Neutrophil (primary cell): ENCODE results near the gene PSMB7.
A peak's percentile ranks its signal among the peaks of the same experiment; 100 is the strongest.

ENCODE experiments used
- H3K27ac ChIP-seq: fragments of 200-600 bp; sonication (generic); 2 replicates; pipeline ENCODE4 v1.5.1; 2016; ENCODE audit warnings: mild to moderate bottlenecking, moderate library complexity
- H3K27me3 ChIP-seq: fragments of 200-600 bp; sonication (generic); 2 replicates; pipeline ENCODE4 v1.6.0; 2016; ENCODE audit warnings: mild to moderate bottlenecking
- H3K36me3 ChIP-seq: fragments of 200-600 bp; sonication (generic); 2 replicates; pipeline ENCODE4 v1.5.1; 2017
- H3K4me1 ChIP-seq, 2 experiments: fragments of 200-600 bp in 1 of 2; sonication (generic) in 1 of 2; 1 replicate in 1 of 2; 2 replicates in 1 of 2; pipeline versions ENCODE4 v1.5.1 to v1.6.1; 2013 to 2016; ENCODE audit warnings: low read depth in 1 of 2, low read length in 1 of 2, mild to moderate bottlenecking in 1 of 2, moderate library complexity in 1 of 2; ENCODE audit not compliant: control insufficient read depth in 1 of 2, insufficient read depth in 1 of 2
- H3K4me3 ChIP-seq, 2 experiments: fragments of 200-600 bp in 1 of 2; sonication (generic) in 1 of 2; 1 replicate in 1 of 2; 2 replicates in 1 of 2; pipeline ENCODE4 v1.5.1; 2013 to 2016; ENCODE audit warnings: low read depth in 1 of 2, low read length in 1 of 2, mild to moderate bottlenecking in 1 of 2, moderate library complexity in 1 of 2
- H3K9me3 ChIP-seq: fragments of 200-600 bp; sonication (generic); 2 replicates; pipeline ENCODE4 v1.5.1; 2016
- TF ChIP-seq, protein P1 (sequence below): fragments of 200-600 bp; sonication (generic); IDR thresholded peaks from 2 replicates; pipeline ENCODE4 v1.5.1; 2016; ENCODE audit warnings: antibody characterized with exemption

The PSMB7 gene

DNA sequence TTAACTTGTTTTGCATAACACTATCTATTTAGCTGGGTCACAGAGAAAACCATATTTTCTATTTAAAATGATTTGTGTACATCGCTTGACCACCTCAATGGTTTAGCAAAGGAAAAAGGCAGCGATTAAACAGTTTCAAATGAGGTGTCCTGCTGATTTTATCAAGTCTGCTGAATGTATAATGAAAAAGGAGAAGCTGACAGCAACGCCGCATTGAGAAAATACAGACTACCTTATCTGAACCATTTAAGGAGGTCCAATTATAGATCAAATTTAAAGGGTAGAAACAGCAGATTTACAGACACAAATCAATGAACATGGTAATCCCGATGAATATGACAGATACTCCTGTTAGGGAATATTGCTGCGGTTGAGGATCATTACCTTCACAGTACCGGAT is 29.6 kb downstream of the PSMB7 start:
- Histone ChIP-seq H3K9me3 (no peaks in the 10 kb centered on the region), H3K4me3 (peak overlapping the region in 1 of 2 experiments; percentile 13), H3K27me3 (no peaks in the 10 kb centered on the region), H3K27ac (peak overlapping the region; percentile 77), H3K36me3 (no peaks in the 10 kb centered on the region), H3K4me1 (peaks cover 75 to 78% of the 10 kb centered on the region in 2 experiments)
- TF ChIP-seq, protein P1, sequence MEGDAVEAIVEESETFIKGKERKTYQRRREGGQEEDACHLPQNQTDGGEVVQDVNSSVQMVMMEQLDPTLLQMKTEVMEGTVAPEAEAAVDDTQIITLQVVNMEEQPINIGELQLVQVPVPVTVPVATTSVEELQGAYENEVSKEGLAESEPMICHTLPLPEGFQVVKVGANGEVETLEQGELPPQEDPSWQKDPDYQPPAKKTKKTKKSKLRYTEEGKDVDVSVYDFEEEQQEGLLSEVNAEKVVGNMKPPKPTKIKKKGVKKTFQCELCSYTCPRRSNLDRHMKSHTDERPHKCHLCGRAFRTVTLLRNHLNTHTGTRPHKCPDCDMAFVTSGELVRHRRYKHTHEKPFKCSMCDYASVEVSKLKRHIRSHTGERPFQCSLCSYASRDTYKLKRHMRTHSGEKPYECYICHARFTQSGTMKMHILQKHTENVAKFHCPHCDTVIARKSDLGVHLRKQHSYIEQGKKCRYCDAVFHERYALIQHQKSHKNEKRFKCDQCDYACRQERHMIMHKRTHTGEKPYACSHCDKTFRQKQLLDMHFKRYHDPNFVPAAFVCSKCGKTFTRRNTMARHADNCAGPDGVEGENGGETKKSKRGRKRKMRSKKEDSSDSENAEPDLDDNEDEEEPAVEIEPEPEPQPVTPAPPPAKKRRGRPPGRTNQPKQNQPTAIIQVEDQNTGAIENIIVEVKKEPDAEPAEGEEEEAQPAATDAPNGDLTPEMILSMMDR: no peak

- peaks cover 75 to 78% of the 10 kb centered on the region in 2 experiments for H3K4me1 ChIP-seq
- TF ChIP-seq, protein P1: no peak
These were observed 30.4 kb downstream of the PSMB7 start for GRCh38 chr9:124384846-124385245.

GRCh38 chr9:124384210-124384609 is 31.0 kb downstream of the PSMB7 start:
- no peaks in the 10 kb centered on the region for H3K9me3 ChIP-seq
- H3K4me1 ChIP-seq: peaks cover 75 to 78% of the 10 kb centered on the region in 2 experiments
- no peaks in the 10 kb centered on the region for H3K36me3 ChIP-seq
- TF ChIP-seq, protein P1: no peak
- no peak overlapping the region for H3K4me3 ChIP-seq
- H3K27ac ChIP-seq: peak overlapping the region; percentile 77
- H3K27me3 ChIP-seq: no peaks in the 10 kb centered on the region

More at GRCh38 chr9:124384846-124385245, 30.4 kb downstream of the PSMB7 start:
- Histone ChIP-seq H3K9me3 (no peaks in the 10 kb centered on the region), H3K27me3 (no peaks in the 10 kb centered on the region), H3K36me3 (no peaks in the 10 kb centered on the region), H3K27ac (peak overlapping the region; percentile 77), H3K4me3 (no peak overlapping the region)

- Histone ChIP-seq H3K36me3 (no peaks in the 10 kb centered on the region), H3K9me3 (no peaks in the 10 kb centered on the region), H3K27me3 (no peaks in the 10 kb centered on the region), H3K4me1 (peaks cover 63 to 66% of the 10 kb centered on the region in 2 experiments), H3K4me3 (peak overlapping the region in 1 of 2 experiments; percentile 19), H3K27ac (peak overlapping the region; percentile 76)
- TF ChIP-seq, protein P1: no peak
These were observed 33.9 kb downstream of the PSMB7 start for GRCh38 chr9:124381170-124381945.

DNA sequence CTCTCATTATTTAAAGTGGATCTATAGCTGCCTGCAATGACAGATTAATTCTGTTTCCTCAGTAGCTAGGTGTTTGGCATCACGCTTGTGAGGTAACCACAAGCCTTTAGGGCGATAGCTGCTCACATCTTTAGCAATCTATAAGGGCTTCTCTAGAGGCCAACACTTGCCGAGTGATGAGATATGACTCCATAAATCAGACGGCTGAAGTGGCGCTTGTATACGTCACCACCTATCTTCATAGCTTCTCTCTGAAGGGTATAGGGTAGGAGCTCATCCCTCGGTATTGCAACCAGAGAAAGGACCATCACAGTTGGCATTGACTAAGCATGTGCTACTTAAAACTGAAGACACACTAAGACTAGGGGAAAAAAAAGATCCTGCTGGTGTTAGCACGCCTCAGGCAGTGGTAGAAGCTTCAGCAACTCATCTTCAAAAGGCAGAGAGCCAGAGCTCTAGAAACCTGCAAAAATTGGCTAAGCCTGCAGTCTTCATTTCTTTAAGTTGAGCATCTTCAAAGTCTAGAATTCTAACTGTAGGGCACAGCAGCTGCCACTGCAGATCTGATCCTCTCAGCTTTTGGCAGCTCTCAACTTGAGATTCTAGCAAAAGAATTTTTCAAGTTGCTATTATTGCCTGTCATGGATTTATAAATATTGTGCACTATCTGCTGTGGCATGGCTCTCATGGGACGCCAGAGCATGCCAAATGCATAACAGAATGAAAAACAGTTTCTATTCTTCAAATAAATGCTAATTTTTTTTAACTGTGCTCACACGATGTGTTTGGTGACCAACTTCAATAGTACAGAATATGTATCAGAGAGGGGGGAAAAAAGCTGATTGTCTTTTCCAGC is 37.5 kb downstream of the PSMB7 start:
- Histone ChIP-seq H3K4me1 (peaks cover 46% of the 10 kb centered on the region in 2 experiments), H3K27me3 (no peaks in the 10 kb centered on the region), H3K4me3 (no peak overlapping the region), H3K9me3 (no peaks in the 10 kb centered on the region), H3K27ac (peak overlapping the region; percentile 9), H3K36me3 (no peaks in the 10 kb centered on the region)
- TF ChIP-seq, protein P1: no peak
